GM12878 (cell line): ENCODE data around the gene ARL4D. TPM values are rescaled to one million over a fixed set of nuclear protein-coding genes. Genes with fewer than 3 reads are reported as not detected.

ENCODE experiments used
- ASH2L ChIP-seq: fragments of 300-600, 200-600 bp; sonication (generic); IDR thresholded peaks from 2 replicates; pipeline ENCODE4 v1.6.1; 2017; ENCODE audit warnings: low read depth, mild to moderate bottlenecking, borderline replicate concordance
- ATF2 ChIP-seq: IDR thresholded peaks from 2 replicates; pipeline ENCODE4 v1.6.1; 2012; ENCODE audit warnings: low read length, inconsistent platforms
- CBFB ChIP-seq: IDR thresholded peaks from 2 replicates; pipeline ENCODE4 v1.6.1; 2016; ENCODE audit warnings: antibody characterized with exemption, low read depth
- JUNB ChIP-seq: IDR thresholded peaks from 2 replicates; pipeline ENCODE4 v1.6.1; 2016; ENCODE audit warnings: antibody characterized with exemption, mild to moderate bottlenecking
- RFX5 ChIP-seq: IDR thresholded peaks from 2 replicates; pipeline ENCODE4 v1.6.1; 2011; ENCODE audit warnings: low read depth, low read length, improper control_type of control experiment
- SPI1 ChIP-seq: IDR thresholded peaks from 2 replicates; pipeline ENCODE4 v1.6.1; 2011; ENCODE audit warnings: low read depth, mild to moderate bottlenecking, low read length, moderate library complexity, borderline replicate concordance; ENCODE audit not compliant: insufficient read depth
- polyA plus RNA-seq, 11 experiments: library from polyadenylated mRNA; depleted of rRNA in 4 of 11; unstranded in 6 of 11; stranded (reverse) in 5 of 11; fragments of >200 nt; fragmentation: Nextera tagmentation in 4 of 11; fragmentation: Illumina TruSeq in 1 of 11; extraction: Ambion mirVana in 4 of 11; extraction: Trizol in 1 of 11; gene quantifications; 1 replicate in 1 of 11; 2 replicates in 10 of 11; pipeline versions ENCODE4 v1.2.1 to v1.2.3, GENCODE V29; 2011 to 2016; ENCODE audit warnings: inconsistent platforms in 2 of 11, missing spikeins in 2 of 11, low read depth in 1 of 11
- total RNA-seq, 4 experiments: library from RNA; depleted of rRNA in 3 of 4; stranded (reverse); fragments of >200 nt in 3 of 4; fragmentation: Illumina TruSeq in 1 of 4; extraction: Trizol in 1 of 4; gene quantifications; 2 replicates each; pipeline versions ENCODE4 v1.2.1 to v1.2.3, GENCODE V29; 2013 to 2021
- TF ChIP-seq, protein P1 (sequence below): IDR thresholded peaks from 2 replicates; pipeline ENCODE4 v1.6.1; 2012; ENCODE audit warnings: improper control_type of control experiment, low read depth, low read length; ENCODE audit not compliant: insufficient replicate concordance
- TF ChIP-seq, protein P2 (sequence below): IDR thresholded peaks from 2 replicates; pipeline ENCODE4 v1.6.1; 2011; ENCODE audit warnings: low read depth, low read length, improper control_type of control experiment, borderline replicate concordance

The ARL4D gene
- total and polyA plus RNA-seq, 10 of the 15 experiments (the other 5 are each of a cell fraction or from before 2014, with no cell fraction given): 0.10 to 1.5 (median 0.75) TPM

DNA sequence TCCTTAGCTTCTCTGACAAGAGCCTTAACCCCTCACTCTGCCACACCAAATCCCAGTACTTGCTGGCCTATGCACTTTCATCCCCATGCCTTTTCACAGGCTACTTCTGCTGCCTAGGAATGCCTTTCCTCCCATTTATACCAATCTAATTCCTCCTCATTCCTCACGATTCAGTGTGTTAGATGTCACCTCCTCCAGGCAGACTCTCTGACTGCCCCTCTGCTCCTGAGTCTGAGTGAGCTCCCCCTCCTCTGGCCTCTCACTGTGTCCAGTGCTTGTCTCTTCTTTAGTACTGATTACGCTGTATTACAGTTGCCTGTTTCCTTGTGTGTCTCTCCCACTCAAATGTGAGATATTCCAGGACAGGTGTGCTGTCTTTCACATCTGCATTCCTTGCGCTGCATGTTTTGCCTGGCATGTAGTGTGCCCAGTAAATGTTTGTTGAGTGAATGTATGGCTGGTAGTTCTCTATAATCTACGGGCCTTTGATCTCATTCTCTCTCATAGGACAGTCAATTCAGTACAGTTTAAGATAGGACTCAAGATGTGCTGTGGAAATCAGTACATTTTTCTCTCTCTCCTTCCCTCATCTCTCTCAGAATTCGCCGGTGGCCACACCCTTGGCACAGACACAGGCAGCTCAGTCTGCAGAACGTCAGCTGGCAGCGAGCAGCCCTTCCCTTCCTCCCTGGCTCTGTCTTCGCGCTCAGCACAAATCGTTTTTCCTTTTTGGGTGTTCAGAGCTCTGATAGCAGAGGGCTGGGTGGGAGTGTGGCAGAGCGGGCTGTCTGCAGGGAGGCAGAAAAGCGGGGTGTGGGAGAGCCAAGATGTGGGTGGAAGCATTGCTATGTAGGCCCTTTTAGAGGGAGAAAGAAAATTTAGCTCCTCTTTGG, 18.5 kb downstream of the ARL4D start (continued):
- TF ChIP-seq, protein P1, sequence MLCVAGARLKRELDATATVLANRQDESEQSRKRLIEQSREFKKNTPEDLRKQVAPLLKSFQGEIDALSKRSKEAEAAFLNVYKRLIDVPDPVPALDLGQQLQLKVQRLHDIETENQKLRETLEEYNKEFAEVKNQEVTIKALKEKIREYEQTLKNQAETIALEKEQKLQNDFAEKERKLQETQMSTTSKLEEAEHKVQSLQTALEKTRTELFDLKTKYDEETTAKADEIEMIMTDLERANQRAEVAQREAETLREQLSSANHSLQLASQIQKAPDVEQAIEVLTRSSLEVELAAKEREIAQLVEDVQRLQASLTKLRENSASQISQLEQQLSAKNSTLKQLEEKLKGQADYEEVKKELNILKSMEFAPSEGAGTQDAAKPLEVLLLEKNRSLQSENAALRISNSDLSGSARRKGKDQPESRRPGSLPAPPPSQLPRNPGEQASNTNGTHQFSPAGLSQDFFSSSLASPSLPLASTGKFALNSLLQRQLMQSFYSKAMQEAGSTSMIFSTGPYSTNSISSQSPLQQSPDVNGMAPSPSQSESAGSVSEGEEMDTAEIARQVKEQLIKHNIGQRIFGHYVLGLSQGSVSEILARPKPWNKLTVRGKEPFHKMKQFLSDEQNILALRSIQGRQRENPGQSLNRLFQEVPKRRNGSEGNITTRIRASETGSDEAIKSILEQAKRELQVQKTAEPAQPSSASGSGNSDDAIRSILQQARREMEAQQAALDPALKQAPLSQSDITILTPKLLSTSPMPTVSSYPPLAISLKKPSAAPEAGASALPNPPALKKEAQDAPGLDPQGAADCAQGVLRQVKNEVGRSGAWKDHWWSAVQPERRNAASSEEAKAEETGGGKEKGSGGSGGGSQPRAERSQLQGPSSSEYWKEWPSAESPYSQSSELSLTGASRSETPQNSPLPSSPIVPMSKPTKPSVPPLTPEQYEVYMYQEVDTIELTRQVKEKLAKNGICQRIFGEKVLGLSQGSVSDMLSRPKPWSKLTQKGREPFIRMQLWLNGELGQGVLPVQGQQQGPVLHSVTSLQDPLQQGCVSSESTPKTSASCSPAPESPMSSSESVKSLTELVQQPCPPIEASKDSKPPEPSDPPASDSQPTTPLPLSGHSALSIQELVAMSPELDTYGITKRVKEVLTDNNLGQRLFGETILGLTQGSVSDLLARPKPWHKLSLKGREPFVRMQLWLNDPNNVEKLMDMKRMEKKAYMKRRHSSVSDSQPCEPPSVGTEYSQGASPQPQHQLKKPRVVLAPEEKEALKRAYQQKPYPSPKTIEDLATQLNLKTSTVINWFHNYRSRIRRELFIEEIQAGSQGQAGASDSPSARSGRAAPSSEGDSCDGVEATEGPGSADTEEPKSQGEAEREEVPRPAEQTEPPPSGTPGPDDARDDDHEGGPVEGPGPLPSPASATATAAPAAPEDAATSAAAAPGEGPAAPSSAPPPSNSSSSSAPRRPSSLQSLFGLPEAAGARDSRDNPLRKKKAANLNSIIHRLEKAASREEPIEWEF: no peak
- TF ChIP-seq CBFB (no peak), ASH2L (no peak), SPI1 (no peak), ATF2 (no peak), JUNB (no peak), RFX5 (no peak)
- TF ChIP-seq, protein P2, sequence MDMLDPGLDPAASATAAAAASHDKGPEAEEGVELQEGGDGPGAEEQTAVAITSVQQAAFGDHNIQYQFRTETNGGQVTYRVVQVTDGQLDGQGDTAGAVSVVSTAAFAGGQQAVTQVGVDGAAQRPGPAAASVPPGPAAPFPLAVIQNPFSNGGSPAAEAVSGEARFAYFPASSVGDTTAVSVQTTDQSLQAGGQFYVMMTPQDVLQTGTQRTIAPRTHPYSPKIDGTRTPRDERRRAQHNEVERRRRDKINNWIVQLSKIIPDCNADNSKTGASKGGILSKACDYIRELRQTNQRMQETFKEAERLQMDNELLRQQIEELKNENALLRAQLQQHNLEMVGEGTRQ: no peak
